Naive thymus-derived CD8-positive, alpha-beta T cell (primary cell): ENCODE results near the gene HOMER2. TPM values are rescaled to one million over a fixed set of nuclear protein-coding genes. Genes with fewer than 3 reads are reported as not detected.
A peak's percentile ranks its signal among the peaks of the same experiment; 100 is the strongest.

Experiments used
- ATAC-seq, 2 donors: fragments of 150-1000 bp; cut with Tn5 transposase in 1 of 2; sonication (Bioruptor Pico), chemical (Tn5 transposase) in 1 of 2; 1 replicate in 1 of 2; 2 replicates in 1 of 2; pipeline ENCODE4 v1.10.0; 2021; ENCODE audit warnings: mild to moderate bottlenecking in 2 of 2, moderate library complexity in 2 of 2
- POLR2A ChIA-PET: fragments of 350-600 bp; sonication (Branson Sonifier 250); formaldehyde crosslinking; loops from one replicate; lab custom pipeline; 2021; ENCODE audit warnings: antibody characterized with exemption; lab: Charles Lee
- DNase-seq, 10 donors: peaks; one replicate each; pipeline versions ENCODE4 v3.0.0 to v3.0.0-alpha.2; 2020 to 2022
- H3K27ac Mint-ChIP-seq, 10 donors: one replicate each; pipeline ENCODE4 v1.8.0; 2020 to 2022; ENCODE audit warnings: mild to moderate bottlenecking in 10 of 10, mixed read lengths in 10 of 10, moderate library complexity in 4 of 10, inconsistent platforms in 1 of 10
- H3K27me3 Mint-ChIP-seq, 5 donors: one replicate each; pipeline ENCODE4 v1.8.0; 2021 to 2022; ENCODE audit warnings: mixed read lengths in 5 of 5
- H3K36me3 Mint-ChIP-seq, 3 donors: one replicate each; pipeline ENCODE4 v1.8.0; 2020 to 2022; ENCODE audit warnings: mixed read lengths in 3 of 3, mild to moderate bottlenecking in 2 of 3, inconsistent platforms in 1 of 3
- H3K4me1 Mint-ChIP-seq, 4 donors: one replicate each; pipeline ENCODE4 v1.8.0; 2021 to 2022; ENCODE audit warnings: mixed read lengths in 4 of 4
- H3K4me3 Mint-ChIP-seq, 10 donors: one replicate each; pipeline ENCODE4 v1.8.0; 2020 to 2022; ENCODE audit warnings: mild to moderate bottlenecking in 10 of 10, mixed read lengths in 10 of 10, moderate library complexity in 6 of 10, inconsistent platforms in 1 of 10
- H3K9me3 Mint-ChIP-seq, 9 donors: one replicate each; pipeline ENCODE4 v1.8.0; 2020 to 2022; ENCODE audit warnings: mixed read lengths in 9 of 9, mild to moderate bottlenecking in 3 of 9, inconsistent platforms in 1 of 9, moderate library complexity in 1 of 9
- polyA plus RNA-seq, 3 donors: library from polyadenylated mRNA; unstranded; fragments of 300-500 nt; fragmentation: Illumina TruSeq; gene quantifications; one replicate each; pipeline ENCODE4 v1.2.3, GENCODE V29; 2021
- total RNA-seq, 8 experiments: library from RNA in 2 of 8; stranded (reverse) in 2 of 8; gene quantifications; one replicate each; pipeline ENCODE4 v1.2.3 and lab custom pipeline; 2021 to 2026

The HOMER2 gene
- total and polyA plus RNA-seq, 5 experiments from 2014 or later = 0.23 to 6.2 (median 3.1) TPM

- peaks cover 0 to 3% (median 0%) of the 10 kb centered on the region in 4 donors for H3K4me1 Mint-ChIP-seq
- no peaks in the 10 kb centered on the region for H3K9me3 Mint-ChIP-seq
These were observed 33.2 kb downstream of the HOMER2 start for GRCh38 chr15:82919231-82919886.

GRCh38 chr15:82918607-82919230, 33.8 kb downstream of the HOMER2 start:
- no peak overlapping the region for H3K27ac Mint-ChIP-seq
- DNase-seq (no peak), ATAC-seq (no peak)
- no peak overlapping the region for H3K4me3 Mint-ChIP-seq
- no peaks in the 10 kb centered on the region for H3K9me3 Mint-ChIP-seq
- POLR2A ChIA-PET = no interaction called here
- H3K27me3 Mint-ChIP-seq = peaks cover 0 to 4% (median 1%) of the 10 kb centered on the region in 5 donors
- no peaks in the 10 kb centered on the region for H3K36me3 Mint-ChIP-seq
- peaks cover 0 to 5% (median 0%) of the 10 kb centered on the region in 4 donors for H3K4me1 Mint-ChIP-seq

More at GRCh38 chr15:82919231-82919886, 33.2 kb downstream of the HOMER2 start:
- peak overlapping the region in 1 of 10 donors; percentile 27 for H3K27ac Mint-ChIP-seq
- H3K4me3 Mint-ChIP-seq = no peak overlapping the region
- POLR2A ChIA-PET = no interaction called here
- H3K36me3 Mint-ChIP-seq = no peaks in the 10 kb centered on the region
- ATAC-seq (no peak), DNase-seq (no peak)
- H3K27me3 Mint-ChIP-seq = peaks cover 0 to 3% (median 0%) of the 10 kb centered on the region in 5 donors

GRCh38 chr15:82918162-82918561, 34.4 kb downstream of the HOMER2 start:
- Mint-ChIP-seq H3K27ac (no peak overlapping the region), H3K36me3 (no peaks in the 10 kb centered on the region), H3K9me3 (no peaks in the 10 kb centered on the region), H3K4me1 (peaks cover 0 to 6% (median 0%) of the 10 kb centered on the region in 4 donors), H3K4me3 (no peak overlapping the region), H3K27me3 (peaks cover 0 to 8% (median 2%) of the 10 kb centered on the region in 5 donors)
- POLR2A ChIA-PET = no interaction called here
- ATAC-seq = no peak
- DNase-seq = no peak

GRCh38 chr15:82917249-82917648, 35.3 kb downstream of the HOMER2 start:
- H3K4me3 Mint-ChIP-seq = no peak overlapping the region
- no peak for DNase-seq
- no peak for ATAC-seq
- H3K27ac Mint-ChIP-seq = no peak overlapping the region
- POLR2A ChIA-PET = no interaction called here
- peaks cover 0 to 6% (median 0%) of the 10 kb centered on the region in 4 donors for H3K4me1 Mint-ChIP-seq
- no peaks in the 10 kb centered on the region for H3K36me3 Mint-ChIP-seq
- peaks cover 0 to 15% (median 2%) of the 10 kb centered on the region in 5 donors for H3K27me3 Mint-ChIP-seq
- no peaks in the 10 kb centered on the region for H3K9me3 Mint-ChIP-seq

- no peak overlapping the region for H3K27ac Mint-ChIP-seq
- H3K4me1 Mint-ChIP-seq = peaks cover 0 to 6% (median 0%) of the 10 kb centered on the region in 4 donors
These were observed 36.2 kb downstream of the HOMER2 start for GRCh38 chr15:82916161-82916952.

GRCh38 chr15:82914396-82914795, 38.1 kb downstream of the HOMER2 start:
- Mint-ChIP-seq H3K9me3 (peaks cover 0 to 6% (median 3%) of the 10 kb centered on the region in 9 donors), H3K4me3 (no peak overlapping the region)
- POLR2A ChIA-PET = no interaction called here

More at GRCh38 chr15:82916161-82916952, 36.2 kb downstream of the HOMER2 start:
- Mint-ChIP-seq H3K27me3 (peaks cover 0 to 15% (median 3%) of the 10 kb centered on the region in 5 donors), H3K36me3 (no peaks in the 10 kb centered on the region), H3K9me3 (no peaks in the 10 kb centered on the region), H3K4me3 (no peak overlapping the region)
- POLR2A ChIA-PET = no interaction called here
- no peak for ATAC-seq
- no peak for DNase-seq

GRCh38 chr15:82911458-82911857, 41.1 kb downstream of the HOMER2 start:
- H3K36me3 Mint-ChIP-seq = peaks cover 2 to 16% (median 4%) of the 10 kb centered on the region in 3 donors
- POLR2A ChIA-PET = no interaction called here
- no peak overlapping the region for H3K4me3 Mint-ChIP-seq
- H3K9me3 Mint-ChIP-seq = peaks cover 2 to 29% (median 14%) of the 10 kb centered on the region in 9 donors
- peaks cover 1 to 15% (median 5%) of the 10 kb centered on the region in 5 donors for H3K27me3 Mint-ChIP-seq
- ATAC-seq (no peak), DNase-seq (no peak)
- H3K27ac Mint-ChIP-seq = no peak overlapping the region
- H3K4me1 Mint-ChIP-seq = peaks cover 0 to 3% (median 0%) of the 10 kb centered on the region in 4 donors

More at GRCh38 chr15:82914396-82914795, 38.1 kb downstream of the HOMER2 start:
- no peak for DNase-seq
- no peak for ATAC-seq
- no peak overlapping the region for H3K27ac Mint-ChIP-seq
- H3K4me1 Mint-ChIP-seq = peaks cover 0 to 4% (median 0%) of the 10 kb centered on the region in 4 donors
- peaks cover 0 to 15% (median 3%) of the 10 kb centered on the region in 5 donors for H3K27me3 Mint-ChIP-seq
- H3K36me3 Mint-ChIP-seq = peaks cover 0 to 2% (median 0%) of the 10 kb centered on the region in 3 donors

- DNase-seq (no peak), ATAC-seq (no peak)
- Mint-ChIP-seq H3K4me1 (peaks cover 0 to 3% (median 0%) of the 10 kb centered on the region in 4 donors), H3K36me3 (peaks cover 2 to 16% (median 4%) of the 10 kb centered on the region in 3 donors), H3K4me3 (no peak overlapping the region), H3K9me3 (peaks cover 2 to 29% (median 14%) of the 10 kb centered on the region in 9 donors), H3K27me3 (peaks cover 2 to 15% (median 8%) of the 10 kb centered on the region in 5 donors), H3K27ac (no peak overlapping the region)
- POLR2A ChIA-PET = no interaction called here
These were observed 41.8 kb downstream of the HOMER2 start for GRCh38 chr15:82910721-82911120.

- peaks cover 2 to 15% (median 8%) of the 10 kb centered on the region in 5 donors for H3K27me3 Mint-ChIP-seq
- peak overlapping the region in 2 of 10 donors; percentile 5 to 10 for H3K27ac Mint-ChIP-seq
- peaks cover 2 to 29% (median 14%) of the 10 kb centered on the region in 9 donors for H3K9me3 Mint-ChIP-seq
- POLR2A ChIA-PET = no interaction called here
- DNase-seq (no peak), ATAC-seq (no peak)
- peaks cover 2 to 16% (median 4%) of the 10 kb centered on the region in 3 donors for H3K36me3 Mint-ChIP-seq
- no peak overlapping the region for H3K4me3 Mint-ChIP-seq
- H3K4me1 Mint-ChIP-seq = peaks cover 0 to 3% (median 0%) of the 10 kb centered on the region in 4 donors
These were observed 43.3 kb downstream of the HOMER2 start for GRCh38 chr15:82909080-82909815.

- peak overlapping the region in 1 of 10 donors; percentile 74 for H3K27ac Mint-ChIP-seq
- H3K4me1 Mint-ChIP-seq = no peaks in the 10 kb centered on the region
- H3K27me3 Mint-ChIP-seq = peaks cover under 1 to 10% (median 3%) of the 10 kb centered on the region in 5 donors
- peaks cover 2 to 29% (median 14%) of the 10 kb centered on the region in 9 donors for H3K9me3 Mint-ChIP-seq
- H3K36me3 Mint-ChIP-seq = peaks cover 2 to 16% (median 4%) of the 10 kb centered on the region in 3 donors
- no peak for ATAC-seq
- H3K4me3 Mint-ChIP-seq = no peak overlapping the region
- no peak for DNase-seq
- POLR2A ChIA-PET = no interaction called here
These were observed 45.2 kb downstream of the HOMER2 start for GRCh38 chr15:82907350-82907749.

GRCh38 chr15:82904574-82904973, 47.9 kb downstream of the HOMER2 start:
- H3K9me3 Mint-ChIP-seq = peaks cover 2 to 28% (median 14%) of the 10 kb centered on the region in 9 donors

GRCh38 chr15:82903511-82903910, 49.0 kb downstream of the HOMER2 start:
- Mint-ChIP-seq H3K27me3 (peaks cover 0 to 6% (median 3%) of the 10 kb centered on the region in 5 donors), H3K9me3 (peaks cover under 1 to 18% (median 4%) of the 10 kb centered on the region in 9 donors), H3K4me3 (no peak overlapping the region), H3K4me1 (no peaks in the 10 kb centered on the region), H3K27ac (no peak overlapping the region), H3K36me3 (peaks cover 2 to 5% (median 4%) of the 10 kb centered on the region in 3 donors)
- POLR2A ChIA-PET = no interaction called here
- DNase-seq (no peak), ATAC-seq (no peak)

More at GRCh38 chr15:82904574-82904973, 47.9 kb downstream of the HOMER2 start:
- Mint-ChIP-seq H3K4me1 (no peaks in the 10 kb centered on the region), H3K4me3 (no peak overlapping the region), H3K36me3 (peaks cover 2 to 16% (median 4%) of the 10 kb centered on the region in 3 donors), H3K27ac (no peak overlapping the region), H3K27me3 (peaks cover 0 to 10% (median 3%) of the 10 kb centered on the region in 5 donors)
- DNase-seq = no peak
- POLR2A ChIA-PET = interaction anchor here (0.7 kb wide), 1 partner anchor 138 kb away, joined by 3 read pairs; no protein-coding TSS in a partner anchor
- ATAC-seq = no peak
